ENCODE measurements around the gene NMB. TPM values are rescaled to one million over a fixed set of nuclear protein-coding genes. Genes with fewer than 3 reads are reported as not detected.
"Not testable (repeated sequence)": the region's sequence is repeated elsewhere in the genome, so short reads cannot be mapped to it uniquely, and the experiment has no call there.

Gene NMB
- total RNA-seq, 2 donors from 2014 or later: 6.3 to 8.8 TPM

DNA sequence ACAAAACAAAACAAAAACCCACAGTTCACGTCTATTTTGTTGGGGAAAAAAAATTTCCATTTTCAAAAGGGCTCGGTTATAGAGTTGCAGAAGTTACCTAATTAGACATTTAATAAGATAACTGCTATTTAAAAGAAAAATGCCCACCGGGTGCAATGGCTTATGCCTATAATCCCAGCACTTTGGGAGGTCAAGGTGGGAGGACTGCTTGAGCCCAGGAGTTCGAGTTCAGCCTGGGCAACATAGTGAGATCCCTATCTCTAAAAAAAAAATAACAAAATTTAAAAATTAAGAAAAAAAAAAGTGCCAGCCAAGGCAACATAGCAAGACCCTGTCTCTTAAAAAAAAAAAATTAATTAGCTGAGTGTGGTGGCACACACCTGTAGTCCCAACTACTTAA is 38.8 kb upstream of the NMB start:
- H3K27me3 ChIP-seq: no peaks in the 10 kb centered on the region
- H3K27ac ChIP-seq: no peak overlapping the region
- no peaks in the 10 kb centered on the region for H3K9me3 ChIP-seq
- H3K4me3 ChIP-seq: no peak overlapping the region
- H3K36me3 ChIP-seq (replicated peaks in 1 of 2; ENCODE audit: insufficient read depth in 1 of 2, low read depth in 2 of 2): no peaks in the 10 kb centered on the region
- ATAC-seq (no peak), DNase-seq (no peak)
- 74 to 78% methylated on average over 4 of the region's 4 CpGs for WGBS, 2 donors
- TF ChIP-seq CTCF (IDR thresholded peaks at IDR 0.05) (no peak), POLR2A (IDR thresholded peaks at IDR 0.05) (no peak)
- H3K4me1 ChIP-seq: peaks cover 20% of the 10 kb centered on the region
- intact Hi-C loops (cut with DNase I): no loop called here

GRCh38 chr15:84690342-84690741 is 32.3 kb upstream of the NMB start:
- intact Hi-C loops (cut with DNase I): no loop called here
- Histone ChIP-seq H3K4me3 (no peak overlapping the region), H3K36me3 (replicated peaks in 1 of 2; ENCODE audit: insufficient read depth in 1 of 2, low read depth in 2 of 2) (peaks cover 0 to 2% of the 10 kb centered on the region in 2 donors), H3K27ac (no peak overlapping the region), H3K4me1 (peaks cover 3% of the 10 kb centered on the region), H3K9me3 (no peaks in the 10 kb centered on the region), H3K27me3 (no peaks in the 10 kb centered on the region)
- DNase-seq (no peak), ATAC-seq (no peak)
- TF ChIP-seq POLR2A (IDR thresholded peaks at IDR 0.05) (no peak), CTCF (IDR thresholded peaks at IDR 0.05) (no peak)
- WGBS, 2 donors: 94 to 95% methylated on average over 8 of the region's 8 CpGs

DNA sequence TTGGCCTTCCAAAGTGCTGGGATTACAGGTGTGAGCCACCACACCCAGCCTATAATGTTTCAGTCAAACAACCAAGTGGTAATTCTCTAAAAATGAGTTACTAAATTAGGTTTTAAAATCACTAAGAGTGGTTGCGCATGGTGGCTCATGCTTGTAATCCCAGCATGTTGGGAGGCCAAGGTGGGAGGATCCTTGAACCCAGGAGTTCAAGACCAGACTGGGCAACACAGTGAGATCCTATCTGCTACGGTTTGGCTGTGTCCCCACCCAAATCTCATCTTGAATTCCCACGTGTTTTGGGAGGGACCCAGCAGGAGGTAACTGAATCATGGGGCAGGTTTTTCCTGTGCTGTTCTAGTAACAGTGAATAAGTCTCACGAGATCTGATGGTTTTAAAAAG is 31.9 kb upstream of the NMB start:
- no peak overlapping the region for H3K27ac ChIP-seq
- intact Hi-C loops (cut with DNase I): no loop called here
- DNase-seq: no peak
- 91 to 100% methylated on average over 2 to 4 of the region's 4 CpGs for WGBS, 2 donors
- no peaks in the 10 kb centered on the region for H3K4me1 ChIP-seq
- peaks cover 0 to 2% of the 10 kb centered on the region in 2 donors for H3K36me3 ChIP-seq (replicated peaks in 1 of 2; ENCODE audit: insufficient read depth in 1 of 2, low read depth in 2 of 2)
- no peaks in the 10 kb centered on the region for H3K27me3 ChIP-seq
- TF ChIP-seq POLR2A (IDR thresholded peaks at IDR 0.05) (no peak), CTCF (IDR thresholded peaks at IDR 0.05) (no peak)
- no peaks in the 10 kb centered on the region for H3K9me3 ChIP-seq
- ATAC-seq: no peak
- H3K4me3 ChIP-seq: no peak overlapping the region

GRCh38 chr15:84686446-84686845 is 28.4 kb upstream of the NMB start:
- H3K27me3 ChIP-seq; ATAC-seq; H3K4me3 ChIP-seq; H3K36me3 ChIP-seq (replicated peaks in 1 of 2; ENCODE audit: insufficient read depth in 1 of 2, low read depth in 2 of 2); H3K4me1 ChIP-seq; DNase-seq; H3K9me3 ChIP-seq; H3K27ac ChIP-seq; intact Hi-C loops (cut with DNase I): not testable (repeated sequence)
- WGBS, 2 donors: 77 to 96% methylated on average over 7 of the region's 7 CpGs

DNA sequence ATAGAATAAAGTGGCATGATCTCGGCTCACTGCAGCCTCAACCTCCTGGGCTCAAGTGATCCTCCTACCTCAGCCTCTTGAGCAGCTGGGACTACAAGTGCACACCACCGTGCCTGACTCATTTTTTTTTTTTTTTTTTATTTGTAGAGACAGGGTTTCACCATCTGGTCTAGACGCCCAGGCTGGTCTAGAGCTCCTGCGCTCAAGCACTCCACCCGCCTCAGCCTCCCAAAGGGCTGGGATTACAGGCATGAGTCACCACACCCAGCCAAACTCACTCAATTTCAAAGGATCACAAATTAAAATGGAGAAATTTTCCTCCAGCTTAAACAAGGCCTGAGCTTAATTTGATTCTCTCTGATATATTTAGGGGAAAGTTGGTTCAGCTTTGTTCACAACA is 27.3 kb upstream of the NMB start:
- ATAC-seq (no peak), DNase-seq (peak in 2 of 4 donors; percentile 9 to 14)
- TF ChIP-seq POLR2A (IDR thresholded peaks at IDR 0.05) (no peak), CTCF (IDR thresholded peaks at IDR 0.05) (no peak)
- intact Hi-C loops (cut with DNase I): no loop called here
- H3K4me1 ChIP-seq: no peaks in the 10 kb centered on the region
- H3K27me3 ChIP-seq: no peaks in the 10 kb centered on the region
- H3K27ac ChIP-seq: no peak overlapping the region
- H3K4me3 ChIP-seq: no peak overlapping the region
- H3K36me3 ChIP-seq (replicated peaks in 1 of 2; ENCODE audit: insufficient read depth in 1 of 2, low read depth in 2 of 2): peaks cover 0 to 2% of the 10 kb centered on the region in 2 donors
- no peaks in the 10 kb centered on the region for H3K9me3 ChIP-seq
- WGBS, 2 donors: 87 to 90% methylated on average over 5 of the region's 5 CpGs
